Endothelial cell of coronary artery (primary cell): ENCODE data around the gene RSPH3. TPM values are rescaled to one million over a fixed set of nuclear protein-coding genes. Genes with fewer than 3 reads are reported as not detected.

Source experiments
- total RNA-seq: library from RNA; depleted of rRNA; stranded (reverse); fragments of >200 nt; gene quantifications from 2 replicates; pipeline ENCODE4 v1.2.3, GENCODE V29; 2014

The RSPH3 gene
- total RNA-seq = 1.5 and 3.2 TPM in 2 replicates

GRCh38 chr6:158999666-159000403 lies at the start of gene RSPH3:
Gene RSPH3 (minus strand): TSS chr6:159000202. CDS start chr6:158999550, 652 bp downstream.

GRCh38 chr6:159044899-159045727 lies 45.1 kb upstream of the RSPH3 start, which contains the start of gene TAGAP:
Gene TAGAP (minus strand): TSS chr6:159044991. CDS start chr6:159044146, 845 bp downstream.

Other genes with a start within 250 kb of the RSPH3 start
- gene EZR, start 180.8 kb downstream of the RSPH3 start, total RNA-seq = 85.1 and 191 TPM in 2 replicates
- not detected in 2 replicates for gene TAGAP, start 44.8 kb upstream of the RSPH3 start, total RNA-seq
- not detected in 2 replicates for gene FNDC1, start 169.2 kb upstream of the RSPH3 start, total RNA-seq